Astrocyte (in vitro differentiated cells and primary cell): ENCODE results near the gene ZNF438.

Experiments used
- CTCF ChIP-seq: IDR thresholded peaks from 2 replicates; pipeline ENCODE4 v1.5.1; 2011; ENCODE audit warnings: low read depth, mild to moderate bottlenecking, inconsistent platforms, low read length, moderate library complexity; ENCODE audit not compliant: insufficient read depth
- EZH2 ChIP-seq: IDR thresholded peaks from 2 replicates; pipeline ENCODE4 v1.6.1; 2012; ENCODE audit warnings: mild to moderate bottlenecking, low read length, inconsistent platforms; ENCODE audit not compliant: insufficient read depth

- TF ChIP-seq CTCF, result no peak
- no peak for TF ChIP-seq EZH2
Measured at GRCh38 chr10:30803058-30803457, 228.6 kb downstream of the ZNF438 start.
